ENCODE results near the gene PDX1.

GRCh38 chr13:27878274-27878673, 41.5 kb upstream of the PDX1 start:
- TF ChIP-seq POLR2A (IDR thresholded peaks at IDR 0.05), result no peak
- TF ChIP-seq CTCF (IDR thresholded peaks at IDR 0.05), result no peak
- TF ChIP-seq EP300 (IDR thresholded peaks at IDR 0.05; ENCODE audit: low read depth), result no peak
